Measurements from ENCODE around the gene XPO4. TPM values are rescaled to one million over a fixed set of nuclear protein-coding genes. Genes with fewer than 3 reads are reported as not detected.
"Not testable (repeated sequence)": the region's sequence is repeated elsewhere in the genome, so short reads cannot be mapped to it uniquely, and the experiment has no call there.

Gene XPO4
- 10 to 100 TPM; 22.8 to 26.4 TPM for total RNA-seq

DNA sequence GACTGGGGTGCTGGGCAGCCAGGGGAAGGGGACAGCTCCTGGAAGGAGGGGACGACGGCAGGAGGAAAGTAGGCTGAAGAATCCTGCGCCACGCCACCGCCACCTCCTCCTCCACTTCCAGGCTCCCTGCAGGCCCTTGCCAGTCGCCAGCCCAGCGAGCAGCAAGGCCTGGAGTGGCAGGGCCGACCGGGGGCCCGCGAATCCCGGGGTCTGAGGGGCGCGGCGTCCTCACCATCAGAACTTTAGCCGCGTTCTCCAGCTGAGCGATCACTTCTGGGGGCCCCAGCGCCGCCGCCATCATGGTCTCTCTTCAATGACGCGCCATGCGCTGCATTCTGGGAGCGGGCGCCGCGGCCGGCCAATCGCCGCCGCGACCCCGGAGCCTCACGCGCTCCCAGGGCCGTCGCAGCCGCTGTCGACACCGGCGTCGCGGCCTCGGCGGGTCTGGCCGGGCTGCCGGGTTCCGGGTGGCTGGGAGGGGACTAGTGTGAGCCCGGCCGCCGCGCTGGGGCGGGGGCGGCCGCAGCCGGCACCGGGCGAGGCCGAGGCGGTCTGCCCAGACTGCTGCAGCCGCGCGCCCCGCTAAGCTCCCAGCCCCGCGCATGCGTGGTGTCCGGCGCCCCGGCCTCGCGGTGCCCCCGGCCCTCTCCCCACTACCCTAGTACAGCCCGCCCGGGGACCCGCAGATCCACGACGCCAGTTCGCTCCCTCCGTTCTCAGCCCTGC is at the start of gene XPO4:
XPO4 (minus strand) TSS at position 309 of the 726 bp plus-strand sequence; CDS start at position 301, 8 bp downstream.
- CTCF ChIA-PET: interaction anchor here (1.0 to 1.3 kb wide), 2 partner anchors 24 to 92 kb away, joined by 3 read pairs; no protein-coding TSS in a partner anchor
- Mint-ChIP-seq H3K27ac (peak within 1 kb of the TSS; percentile 92), H3K4me3 (peak within 1 kb of the TSS; percentile 91), H3K36me3 (ENCODE audit: low read depth) (peaks cover 18% of the 10 kb centered on the region), H3K4me1 (peaks cover 32% of the 10 kb centered on the region), H3K27me3 (no peaks in the 10 kb centered on the region), H3K9me3 (ENCODE audit: low read depth) (no peaks in the 10 kb centered on the region)
- POLR2A ChIA-PET: interaction anchor here (0.6 kb wide), 2 partner anchors 11 to 274 kb away, joined by 3 to 6 read pairs; partner anchors contain the start of genes MRPL57 and SKA3
- DNase-seq: peak; percentile 91
- ATAC-seq: peak; percentile 94
- intact Hi-C loops (cut with DNase I, micrococcal nuclease): loop anchor here (1.0 to 10.0 kb wide), 10 partner anchors 129 to 945 kb away; partner anchors contain the start of genes CRYL1 (in 2 of the 2), EEF1AKMT1 (in 2 of the 2), FGF9 (in 1 of the 2) and IFT88 (in 1 of the 2)

DNA sequence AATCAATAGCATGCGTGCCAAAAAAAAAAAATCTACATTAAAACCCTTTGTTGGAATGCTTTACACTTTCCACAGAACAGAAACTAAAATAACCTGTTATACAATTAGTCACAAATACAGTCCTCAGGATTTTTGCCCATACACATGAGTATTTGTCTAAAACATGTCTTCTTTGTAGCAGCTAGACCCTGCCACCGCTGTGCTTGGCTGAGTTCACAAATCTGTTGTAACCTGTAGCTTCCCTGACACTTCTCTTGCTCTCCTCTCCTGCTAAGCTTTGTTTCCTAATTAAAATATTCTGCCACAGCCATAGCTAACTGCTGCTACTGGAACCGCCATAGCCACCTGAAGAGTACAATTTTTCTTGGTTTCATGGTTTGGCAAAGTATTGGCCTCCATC is 45.5 kb upstream of the XPO4 start:
- H3K27ac Mint-ChIP-seq; ATAC-seq; DNase-seq; H3K4me3 Mint-ChIP-seq; H3K4me1 Mint-ChIP-seq; POLR2A ChIA-PET; H3K36me3 Mint-ChIP-seq (ENCODE audit: low read depth); H3K9me3 Mint-ChIP-seq (ENCODE audit: low read depth): not testable (repeated sequence)
- peaks cover 47% of the 10 kb centered on the region for H3K27me3 Mint-ChIP-seq
- CTCF ChIA-PET: interaction anchor here (0.7 kb wide), 1 partner anchor 71 kb away, joined by 3 read pairs; no protein-coding TSS in a partner anchor
- intact Hi-C loops (cut with DNase I, micrococcal nuclease): loop anchor here in 1 of 2 experiments (10.0 kb wide), 1 partner anchor 117 kb away; the partner anchor contains the start of gene LATS2

DNA sequence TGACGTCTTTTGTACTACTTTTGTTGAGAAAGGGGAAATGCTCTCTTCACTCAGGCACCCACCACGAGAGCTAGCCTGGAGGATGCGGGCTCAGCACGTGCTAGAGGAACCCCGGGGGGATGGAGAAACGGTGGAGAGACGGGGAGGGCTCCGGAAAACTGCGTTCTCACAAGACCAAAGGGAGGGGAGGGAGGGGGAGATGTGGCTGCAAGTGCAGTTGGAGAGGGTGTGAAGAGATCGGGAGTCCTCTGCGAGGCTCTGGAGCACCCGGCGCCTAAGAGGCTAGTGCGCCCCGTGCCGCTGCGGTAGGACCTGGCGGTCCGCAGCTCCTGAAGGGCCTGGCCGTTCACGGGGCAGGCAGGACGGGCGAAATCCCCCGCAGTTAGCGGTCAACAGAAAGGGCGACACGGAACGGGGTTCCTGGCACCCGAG is 43.4 kb upstream of the XPO4 start:
- no peak for ATAC-seq
- Mint-ChIP-seq H3K27me3 (peaks cover 41% of the 10 kb centered on the region), H3K27ac (no peak overlapping the region), H3K4me1 (peaks cover 8% of the 10 kb centered on the region), H3K9me3 (ENCODE audit: low read depth) (no peaks in the 10 kb centered on the region), H3K4me3 (no peak overlapping the region), H3K36me3 (ENCODE audit: low read depth) (no peaks in the 10 kb centered on the region)
- CTCF ChIA-PET: interaction anchor here (0.6 to 0.8 kb wide), 2 partner anchors 159 to 254 kb away, joined by 3 read pairs; no protein-coding TSS in a partner anchor
- peak; percentile 14 for DNase-seq
- intact Hi-C loops (cut with DNase I, micrococcal nuclease): loop anchor here in 1 of 2 experiments (10.0 kb wide), 1 partner anchor 119 kb away; the partner anchor contains the start of gene LATS2
- POLR2A ChIA-PET: interaction anchor here (0.7 kb wide), 1 partner anchor 83 kb away, joined by 5 read pairs; no protein-coding TSS in a partner anchor

DNA sequence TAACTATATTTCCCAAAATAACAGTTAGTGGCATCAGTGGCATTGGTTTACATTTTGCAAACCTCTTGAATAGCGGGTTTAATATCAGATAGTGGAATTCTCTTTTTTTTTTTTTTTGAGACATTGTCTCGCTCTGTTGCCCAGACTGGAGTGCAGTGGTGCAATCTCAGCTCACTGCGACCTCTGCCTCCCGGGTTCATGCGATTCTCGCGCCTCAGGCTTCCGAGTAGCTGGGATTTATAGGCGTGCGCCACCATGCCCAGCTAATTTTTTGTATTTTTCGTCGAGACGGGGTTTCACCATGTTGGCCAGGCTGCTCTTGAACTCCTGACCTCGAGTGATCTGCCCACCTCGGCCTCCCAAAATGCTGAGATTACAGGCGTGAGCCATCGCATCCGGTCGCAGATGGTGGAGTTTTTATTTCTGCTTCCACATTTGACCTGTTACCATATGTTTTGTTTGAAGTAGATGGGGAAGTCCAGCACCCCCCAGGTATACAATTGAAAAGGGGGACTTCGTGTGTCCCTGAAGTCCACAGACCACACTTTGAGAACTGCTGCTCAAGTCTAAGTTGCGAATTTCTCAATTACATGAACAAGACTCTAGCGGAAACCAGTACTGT is 40.5 kb upstream of the XPO4 start:
- DNase-seq (no peak), ATAC-seq (no peak)
- no peaks in the 10 kb centered on the region for H3K36me3 Mint-ChIP-seq (ENCODE audit: low read depth)
- no peak overlapping the region for H3K4me3 Mint-ChIP-seq
- ChIA-PET POLR2A (interaction anchor here (0.7 kb wide), 1 partner anchor 464 kb away, joined by 5 read pairs; no protein-coding TSS in a partner anchor), CTCF (interaction anchor here (0.6 to 2.3 kb wide), 17 partner anchors 9 to 553 kb away, joined by 3 to 9 read pairs (median 3); no protein-coding TSS in a partner anchor)
- peaks cover 8% of the 10 kb centered on the region for H3K4me1 Mint-ChIP-seq
- no peak overlapping the region for H3K27ac Mint-ChIP-seq
- H3K9me3 Mint-ChIP-seq (ENCODE audit: low read depth): no peaks in the 10 kb centered on the region
- intact Hi-C loops (cut with DNase I, micrococcal nuclease): loop anchor here (1.0 to 10.0 kb wide), 7 partner anchors 122 to 536 kb away; partner anchors contain the start of genes LATS2 (in 1 of the 2), MRPL57 (in 1 of the 2) and SKA3 (in 1 of the 2)
- peaks cover 29% of the 10 kb centered on the region for H3K27me3 Mint-ChIP-seq

DNA sequence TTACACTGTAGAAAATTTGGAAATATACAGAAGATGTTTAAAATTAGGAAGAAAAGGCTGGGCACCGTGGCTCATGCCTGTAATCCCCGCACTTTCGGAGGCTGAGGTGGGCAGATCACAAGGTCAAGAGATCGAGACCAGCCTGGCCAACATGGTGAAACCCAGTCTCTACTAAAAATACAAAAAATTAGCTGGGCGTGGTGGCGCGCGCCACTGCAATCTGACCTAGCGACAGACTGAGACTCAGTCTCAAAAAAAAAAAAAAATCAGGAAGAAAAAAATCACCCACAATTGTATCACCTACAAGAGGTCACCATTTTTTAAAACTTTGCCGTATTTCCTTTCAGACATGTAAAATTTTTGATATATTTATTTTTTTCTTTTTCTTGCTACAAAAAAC is 38.0 kb upstream of the XPO4 start:
- CTCF ChIA-PET: interaction anchor here (0.6 kb wide), 1 partner anchor 781 kb away, joined by 3 read pairs; no protein-coding TSS in a partner anchor
- H3K9me3 Mint-ChIP-seq (ENCODE audit: low read depth); H3K36me3 Mint-ChIP-seq (ENCODE audit: low read depth); POLR2A ChIA-PET; H3K27ac Mint-ChIP-seq; H3K4me3 Mint-ChIP-seq; DNase-seq; H3K4me1 Mint-ChIP-seq; ATAC-seq: not testable (repeated sequence)
- intact Hi-C loops (cut with DNase I, micrococcal nuclease): loop anchor here (5.0 to 10.0 kb wide), 2 partner anchors 124 to 192 kb away; partner anchors contain the start of gene LATS2 (in 1 of the 2)
- peaks cover 19% of the 10 kb centered on the region for H3K27me3 Mint-ChIP-seq

DNA sequence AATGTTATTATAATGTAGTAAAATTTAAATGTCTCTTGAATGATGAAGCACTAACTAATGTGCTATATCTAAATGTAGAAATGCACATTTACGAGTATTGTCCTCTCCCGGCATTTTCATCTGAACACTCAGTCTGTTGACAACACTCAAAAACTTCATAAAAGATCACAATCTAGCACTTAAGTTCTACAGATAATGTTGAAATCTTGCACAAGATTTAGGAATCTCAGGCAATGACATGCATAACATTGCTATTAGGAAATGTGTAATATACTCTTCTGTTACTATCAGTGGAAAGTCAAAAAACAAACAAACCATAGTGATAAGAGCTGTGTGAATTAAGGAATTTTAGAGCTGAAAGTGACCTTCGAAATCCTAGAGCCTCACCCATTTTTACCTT is 37.5 kb upstream of the XPO4 start:
- no peak overlapping the region for H3K27ac Mint-ChIP-seq
- no peaks in the 10 kb centered on the region for H3K9me3 Mint-ChIP-seq (ENCODE audit: low read depth)
- CTCF ChIA-PET: interaction anchor here (0.6 to 1.1 kb wide), 2 partner anchors 111 to 781 kb away, joined by 3 read pairs; no protein-coding TSS in a partner anchor
- H3K4me3 Mint-ChIP-seq: no peak overlapping the region
- DNase-seq: no peak
- POLR2A ChIA-PET: no interaction called here
- H3K27me3 Mint-ChIP-seq: peaks cover 15% of the 10 kb centered on the region
- no peaks in the 10 kb centered on the region for H3K4me1 Mint-ChIP-seq
- ATAC-seq: no peak
- no peaks in the 10 kb centered on the region for H3K36me3 Mint-ChIP-seq (ENCODE audit: low read depth)
- intact Hi-C loops (cut with DNase I, micrococcal nuclease): loop anchor here (5.0 to 10.0 kb wide), 2 partner anchors 125 to 192 kb away; partner anchors contain the start of gene LATS2 (in 1 of the 2)

DNA sequence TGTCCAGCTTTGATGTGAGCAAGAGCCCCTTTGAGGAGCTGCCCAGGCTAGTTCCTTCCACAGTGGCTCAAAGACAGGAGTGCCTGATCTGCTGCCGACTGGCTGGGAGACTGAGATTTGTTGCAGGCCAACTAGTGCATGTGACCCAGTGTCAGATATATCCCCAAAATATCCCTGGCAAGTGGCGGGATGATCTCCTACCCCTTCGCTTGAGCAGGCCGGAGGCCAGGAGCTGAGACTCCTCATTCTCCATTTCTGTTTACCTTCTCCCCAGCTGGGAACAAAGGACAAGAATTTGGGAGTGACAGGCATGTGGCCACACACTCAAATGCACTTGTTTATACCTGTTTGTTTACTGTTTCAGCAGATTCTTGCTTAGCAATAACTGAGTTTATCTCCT is 37.1 kb upstream of the XPO4 start:
- Mint-ChIP-seq H3K4me3 (no peak overlapping the region), H3K27me3 (peaks cover 10% of the 10 kb centered on the region), H3K9me3 (ENCODE audit: low read depth) (no peaks in the 10 kb centered on the region), H3K4me1 (no peaks in the 10 kb centered on the region), H3K27ac (no peak overlapping the region), H3K36me3 (ENCODE audit: low read depth) (no peaks in the 10 kb centered on the region)
- intact Hi-C loops (cut with DNase I, micrococcal nuclease): loop anchor here (5.0 to 10.0 kb wide), 2 partner anchors 125 to 193 kb away; partner anchors contain the start of gene LATS2 (in 1 of the 2)
- CTCF ChIA-PET: interaction anchor here (1.1 kb wide), 1 partner anchor 111 kb away, joined by 3 read pairs; no protein-coding TSS in a partner anchor
- POLR2A ChIA-PET: no interaction called here
- DNase-seq: no peak
- ATAC-seq: no peak

DNA sequence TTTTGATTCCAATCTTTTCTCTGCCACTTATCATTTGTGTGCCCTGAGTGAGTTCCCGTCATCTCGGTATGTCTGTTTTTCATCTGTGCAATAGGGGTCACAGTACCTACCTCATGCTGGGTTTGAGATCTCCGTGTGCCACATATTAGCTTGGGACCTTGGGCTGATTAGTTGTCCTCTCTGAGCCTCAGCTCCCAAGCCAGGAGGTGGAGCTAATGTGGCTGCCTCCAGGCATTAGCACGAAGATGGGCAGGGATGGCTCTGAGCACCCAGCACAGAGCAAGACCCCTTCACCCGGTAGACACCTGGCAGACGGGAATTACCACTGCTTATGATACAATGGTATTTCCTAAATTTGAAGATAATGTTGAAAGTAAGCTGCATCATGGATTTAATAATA is 35.8 kb upstream of the XPO4 start:
- H3K27ac Mint-ChIP-seq: no peak overlapping the region
- no peaks in the 10 kb centered on the region for H3K36me3 Mint-ChIP-seq (ENCODE audit: low read depth)
- ChIA-PET POLR2A (no interaction called here), CTCF (no interaction called here)
- H3K27me3 Mint-ChIP-seq: peaks cover 5% of the 10 kb centered on the region
- intact Hi-C loops (cut with DNase I, micrococcal nuclease): no loop called here
- no peak for ATAC-seq
- H3K9me3 Mint-ChIP-seq (ENCODE audit: low read depth): no peaks in the 10 kb centered on the region
- H3K4me3 Mint-ChIP-seq: no peak overlapping the region
- H3K4me1 Mint-ChIP-seq: no peaks in the 10 kb centered on the region
- DNase-seq: no peak

DNA sequence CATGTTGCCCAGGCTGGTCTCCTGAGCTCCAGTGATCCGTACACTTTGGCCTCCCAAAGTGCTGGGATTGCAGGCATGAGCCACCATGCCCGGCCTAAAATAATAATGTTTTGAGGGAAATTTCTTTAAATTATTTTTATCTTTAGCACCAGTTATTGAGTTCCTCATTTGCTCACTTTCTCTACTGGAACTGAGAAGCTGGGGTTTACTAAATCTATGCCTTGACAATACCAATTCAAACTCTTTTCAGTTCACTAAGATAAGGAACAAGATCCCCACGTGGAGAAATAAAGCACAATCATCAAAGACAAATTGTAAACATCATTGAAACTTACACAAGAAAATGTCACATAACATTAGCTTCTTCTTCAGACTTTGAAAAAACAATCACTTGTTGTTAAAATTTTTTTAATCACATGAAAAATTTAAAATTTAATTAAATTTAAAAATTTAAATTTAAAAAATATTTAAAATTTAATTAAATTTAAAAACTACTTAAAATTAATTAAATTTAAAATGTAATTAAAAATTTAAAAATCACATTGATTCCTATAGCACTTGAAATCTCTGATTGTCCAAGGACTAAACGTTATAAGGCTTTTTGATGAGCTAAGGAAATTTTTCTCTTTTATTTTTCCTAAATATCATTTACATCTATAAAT is 25.2 kb upstream of the XPO4 start:
- POLR2A ChIA-PET: interaction anchor here (0.5 kb wide), 1 partner anchor 36 kb away, joined by 3 read pairs; no protein-coding TSS in a partner anchor
- DNase-seq (no peak), ATAC-seq (no peak)
- CTCF ChIA-PET: interaction anchor here (1.3 to 8.3 kb wide), 3 partner anchors 9 to 436 kb away, joined by 3 to 64 read pairs (median 5); no protein-coding TSS in a partner anchor
- no peak overlapping the region for H3K27ac Mint-ChIP-seq
- H3K4me3 Mint-ChIP-seq: no peak overlapping the region
- H3K36me3 Mint-ChIP-seq (ENCODE audit: low read depth): no peaks in the 10 kb centered on the region
- H3K27me3 Mint-ChIP-seq: no peaks in the 10 kb centered on the region
- H3K9me3 Mint-ChIP-seq (ENCODE audit: low read depth): no peaks in the 10 kb centered on the region
- no peaks in the 10 kb centered on the region for H3K4me1 Mint-ChIP-seq
- intact Hi-C loops (cut with DNase I, micrococcal nuclease): loop anchor here (5.0 to 10.0 kb wide), 3 partner anchors 100 to 733 kb away; partner anchors contain the start of gene GJB2 (in 1 of the 2)

DNA sequence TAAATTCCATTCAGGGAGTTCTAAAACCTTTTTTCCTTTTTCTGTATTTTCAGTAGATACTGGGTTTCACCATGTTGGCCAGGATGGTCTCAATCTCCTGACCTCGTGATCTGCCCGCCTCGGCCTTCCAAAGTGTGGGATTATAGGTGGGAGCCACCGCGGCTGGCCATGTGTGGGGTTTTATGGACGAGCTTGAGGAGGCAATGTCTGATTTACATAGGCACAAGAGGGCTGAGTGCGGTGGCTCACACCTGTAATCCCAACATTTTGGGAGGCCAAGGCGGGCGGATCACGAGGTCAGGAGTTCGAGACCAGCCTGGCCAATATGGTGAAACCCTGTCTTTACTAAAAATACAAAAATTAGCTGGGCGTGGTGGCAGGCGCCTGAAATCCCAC is 22.8 kb upstream of the XPO4 start:
- intact Hi-C loops (cut with DNase I, micrococcal nuclease): loop anchor here (1.0 to 10.0 kb wide), 7 partner anchors 97 to 731 kb away; partner anchors contain the start of gene GJB2 (in 1 of the 2)
- H3K4me3 Mint-ChIP-seq: not testable (repeated sequence)

More for the DNA sequence above, 22.8 kb upstream of the XPO4 start:
- POLR2A ChIA-PET: interaction anchor here (0.6 kb wide), 3 partner anchors 17 to 505 kb away, joined by 3 to 4 read pairs (median 4); no protein-coding TSS in a partner anchor
- not testable (repeated sequence) for H3K36me3 Mint-ChIP-seq (ENCODE audit: low read depth); DNase-seq; H3K9me3 Mint-ChIP-seq (ENCODE audit: low read depth); H3K4me1 Mint-ChIP-seq; ATAC-seq; H3K27ac Mint-ChIP-seq; H3K27me3 Mint-ChIP-seq
- CTCF ChIA-PET: interaction anchor here (0.6 to 8.3 kb wide), 21 partner anchors 9 to 611 kb away, joined by 3 to 64 read pairs (median 4); no protein-coding TSS in a partner anchor
